Choroid plexus epithelial cell (primary cell): ENCODE measurements around the gene THAP10.
"Not testable (repeated sequence)": the region's sequence is repeated elsewhere in the genome, so short reads cannot be mapped to it uniquely, and the experiment has no call there.

Source experiments
- DNase-seq: peaks from one replicate; pipeline ENCODE4 v3.0.0-alpha.2; 2010; ENCODE audit warnings: low read depth
- H3K4me3 ChIP-seq: 2 replicates; pipeline ENCODE4 v1.5.1; 2011; ENCODE audit warnings: low read depth, mild to moderate bottlenecking, control low read depth, low read length, moderate library complexity
- CTCF ChIP-seq: conservative IDR thresholded peaks from 2 replicates; pipeline ENCODE4 v1.5.1; 2011; ENCODE audit warnings: low read depth, mild to moderate bottlenecking, control low read depth, inconsistent platforms, low read length, moderate library complexity

The THAP10 gene

GRCh38 chr15:70879401-70879800 lies 12.8 kb downstream of the THAP10 start:
- DNase-seq: peak; percentile 53
- no peak for TF ChIP-seq CTCF
- H3K4me3 ChIP-seq: no peak overlapping the region

GRCh38 chr15:70876683-70877082 lies 15.6 kb downstream of the THAP10 start:
- no peak for TF ChIP-seq CTCF
- no peak overlapping the region for H3K4me3 ChIP-seq
- DNase-seq: no peak

DNA sequence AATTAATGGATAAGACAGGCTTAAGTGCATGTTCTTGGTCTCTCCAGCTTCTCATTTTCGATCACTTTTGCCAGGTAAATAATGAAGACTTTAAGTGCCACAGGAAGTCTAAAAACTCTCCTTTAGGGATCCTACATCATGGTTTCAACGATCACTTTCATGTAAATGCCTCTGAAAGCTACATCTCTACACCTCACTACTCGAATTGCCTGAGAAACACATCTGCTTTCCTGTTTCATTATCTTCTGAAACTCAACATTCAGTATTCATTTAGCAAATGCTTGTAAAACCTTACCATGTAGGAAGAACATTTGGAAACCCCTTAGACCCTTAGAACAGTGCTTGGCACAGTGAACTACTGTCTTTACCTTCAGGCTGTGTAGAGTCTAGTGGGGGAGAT lies 16.2 kb downstream of the THAP10 start:
- DNase-seq: no peak
- H3K4me3 ChIP-seq: no peak overlapping the region
- no peak for TF ChIP-seq CTCF

DNA sequence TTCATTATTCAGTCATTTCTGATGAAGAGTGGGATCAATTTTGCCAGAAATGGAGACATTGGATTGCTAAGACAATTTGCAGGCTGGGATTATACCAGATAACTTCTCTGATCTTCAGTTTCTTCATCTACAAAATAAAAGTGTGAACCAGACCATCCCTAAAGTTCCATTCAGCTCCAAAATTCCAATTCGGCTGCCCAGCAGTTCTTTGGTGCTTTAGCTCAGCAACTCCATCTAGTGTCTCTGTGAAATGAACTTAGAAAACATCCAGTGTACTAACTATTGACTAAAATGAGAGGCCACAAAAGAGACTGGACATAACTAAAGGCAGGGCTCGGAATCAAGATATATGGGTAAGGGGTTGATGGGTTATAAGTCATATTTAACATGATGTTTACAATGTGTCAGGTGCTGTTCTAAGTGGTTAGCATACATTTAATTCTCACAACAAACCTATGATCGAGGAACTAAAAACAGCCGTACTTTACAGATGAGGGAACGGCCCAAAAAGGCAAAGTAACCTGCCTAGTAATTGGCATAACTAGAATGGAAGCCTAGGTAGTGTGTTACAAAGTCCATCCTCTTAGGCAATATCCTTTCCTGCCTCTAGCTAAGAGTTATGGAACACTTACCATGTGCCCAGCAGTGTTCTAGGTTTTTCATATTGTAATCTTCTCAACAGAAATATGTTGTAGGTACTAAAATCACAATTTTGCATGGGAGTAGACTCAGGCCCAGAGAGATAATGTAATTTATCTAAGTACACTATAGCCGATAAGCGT lies 17.0 kb downstream of the THAP10 start:
- peak; percentile 79 for TF ChIP-seq CTCF
- peak; percentile 70 for DNase-seq
- no peak overlapping the region for H3K4me3 ChIP-seq

GRCh38 chr15:70873232-70874054 lies 18.8 kb downstream of the THAP10 start:
- no peak for TF ChIP-seq CTCF
- DNase-seq: no peak
- no peak overlapping the region for H3K4me3 ChIP-seq

DNA sequence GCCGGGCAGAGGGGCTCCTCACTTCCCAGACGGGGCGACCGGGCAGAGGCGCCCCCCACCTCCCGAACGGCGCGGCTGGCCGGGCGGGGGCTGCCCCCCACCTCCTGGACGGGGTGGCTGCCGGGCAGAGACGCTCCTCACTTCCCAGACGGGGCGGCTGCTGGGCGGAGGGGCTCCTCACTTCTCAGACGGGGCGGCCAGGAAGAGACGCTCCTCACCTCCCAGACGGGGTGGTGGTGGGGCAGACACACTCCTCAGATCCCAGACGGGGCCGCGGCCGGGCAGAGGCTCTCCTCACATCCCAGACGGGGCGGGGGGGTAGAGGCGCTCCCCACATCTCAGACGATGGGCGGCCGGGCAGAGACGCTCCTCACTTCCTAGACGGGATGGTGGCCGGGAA lies 20.7 kb downstream of the THAP10 start:
- not testable (repeated sequence) for DNase-seq, H3K4me3 ChIP-seq

- no peak for TF ChIP-seq CTCF
- peak; percentile 79 for DNase-seq
- H3K4me3 ChIP-seq: no peak overlapping the region
Measured at GRCh38 chr15:70870051-70870450, 22.2 kb downstream of the THAP10 start.
